PC-3 (cell line): ENCODE measurements around the gene ANKLE1.

ENCODE experiments used
- CTCF ChIP-seq: fragments of 300-600 bp; sonication (generic); conservative IDR thresholded peaks from 2 replicates; pipeline ENCODE4 v1.5.1; 2017; ENCODE audit warnings: antibody characterized with exemption, low read depth, mild to moderate bottlenecking, low read length
- EZH2 ChIP-seq: fragments of 300-600 bp; sonication (generic); IDR thresholded peaks from one replicate; pipeline ENCODE4 v1.6.1; 2017; ENCODE audit warnings: antibody characterized with exemption, mild to moderate bottlenecking, low read length; ENCODE audit not compliant: unreplicated experiment
- EZH2phosphoT487 ChIP-seq: fragments of 300-600 bp; sonication (generic); IDR thresholded peaks from 2 replicates; pipeline ENCODE4 v1.6.1; 2018; ENCODE audit warnings: mild to moderate bottlenecking, antibody characterized with exemption, low read length, borderline replicate concordance

- no peak for TF ChIP-seq CTCF
- TF ChIP-seq EZH2: no peak
- no peak for TF ChIP-seq EZH2phosphoT487
These were observed 43.7 kb upstream of the ANKLE1 start for GRCh38 chr19:17237747-17238706.
